ENCODE results near the gene LAMA2.
A peak's percentile ranks its signal among the peaks of the same experiment; 100 is the strongest.

The LAMA2 gene

GRCh38 chr6:128883906-128884305 lies 968 bp downstream of the LAMA2 start:
- peak overlapping the region; percentile 54 for H3K4me3 ChIP-seq (ENCODE audit: low read depth, low read length)
- in situ Hi-C loops (cut with HindIII; ENCODE audit: low sequenced_read_pairs) = no loop called here

GRCh38 chr6:128885381-128885780 lies 2.4 kb downstream of the LAMA2 start:
- no peak for DNase-seq (ENCODE audit: low read depth, low spot score)
- H3K4me3 ChIP-seq (ENCODE audit: low read depth, low read length) = peak overlapping the region; percentile 3
- TF ChIP-seq CTCF (IDR thresholded peaks at IDR 0.05; ENCODE audit: low read depth, low read length) = no peak
- in situ Hi-C loops (cut with HindIII; ENCODE audit: low sequenced_read_pairs) = no loop called here

More at GRCh38 chr6:128883906-128884305, 968 bp downstream of the LAMA2 start:
- DNase-seq (ENCODE audit: low read depth, low spot score) = peak; percentile 35
- TF ChIP-seq CTCF (IDR thresholded peaks at IDR 0.05; ENCODE audit: low read depth, low read length) = no peak

GRCh38 chr6:128886706-128887105 lies 3.8 kb downstream of the LAMA2 start:
- DNase-seq (ENCODE audit: low read depth, low spot score) = no peak
- in situ Hi-C loops (cut with HindIII; ENCODE audit: low sequenced_read_pairs) = no loop called here
- H3K4me3 ChIP-seq (ENCODE audit: low read depth, low read length) = no peak overlapping the region
- no peak for TF ChIP-seq CTCF (IDR thresholded peaks at IDR 0.05; ENCODE audit: low read depth, low read length)

- H3K4me3 ChIP-seq (ENCODE audit: low read depth, low read length) = no peak overlapping the region
- TF ChIP-seq CTCF (IDR thresholded peaks at IDR 0.05; ENCODE audit: low read depth, low read length) = no peak
- in situ Hi-C loops (cut with HindIII; ENCODE audit: low sequenced_read_pairs) = no loop called here
- DNase-seq (ENCODE audit: low read depth, low spot score) = no peak
Measured at GRCh38 chr6:128888444-128889175, 5.7 kb downstream of the LAMA2 start.

GRCh38 chr6:128889870-128890269 lies 6.9 kb downstream of the LAMA2 start:
- no peak for DNase-seq (ENCODE audit: low read depth, low spot score)
- H3K4me3 ChIP-seq (ENCODE audit: low read depth, low read length) = no peak overlapping the region
- no peak for TF ChIP-seq CTCF (IDR thresholded peaks at IDR 0.05; ENCODE audit: low read depth, low read length)
- in situ Hi-C loops (cut with HindIII; ENCODE audit: low sequenced_read_pairs) = no loop called here

- in situ Hi-C loops (cut with HindIII; ENCODE audit: low sequenced_read_pairs) = no loop called here
- no peak overlapping the region for H3K4me3 ChIP-seq (ENCODE audit: low read depth, low read length)
- DNase-seq (ENCODE audit: low read depth, low spot score) = no peak
- TF ChIP-seq CTCF (IDR thresholded peaks at IDR 0.05; ENCODE audit: low read depth, low read length) = no peak
Measured at GRCh38 chr6:128892079-128892478, 9.1 kb downstream of the LAMA2 start.
